Measurements from ENCODE around the gene IFT122. TPM values are rescaled to one million over a fixed set of nuclear protein-coding genes. Genes with fewer than 3 reads are reported as not detected.
A peak's percentile ranks its signal among the peaks of the same experiment; 100 is the strongest.

IFT122 gene
- total RNA-seq, 1 donor from 2014 or later = 41.6 TPM

DNA sequence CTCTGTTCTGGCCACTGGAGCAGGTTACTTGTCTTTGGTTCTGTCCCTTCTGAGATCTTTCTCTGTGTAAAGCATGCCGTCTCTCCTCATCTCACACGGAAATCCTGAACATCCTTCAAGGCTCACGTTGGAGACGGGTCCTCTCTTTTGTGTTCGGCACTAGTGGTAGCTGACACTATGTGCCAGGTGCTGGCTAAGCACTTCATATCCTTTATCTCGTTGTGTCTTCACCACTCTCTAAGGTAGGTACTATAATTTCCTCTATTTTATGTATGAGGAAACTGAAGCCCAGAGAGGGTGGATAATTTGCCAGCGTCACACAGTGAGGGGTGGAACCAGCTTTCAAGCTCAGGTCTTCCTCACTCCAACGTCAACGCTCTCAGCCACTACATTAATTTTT lies 1.2 kb downstream of the IFT122 start:
- Mint-ChIP-seq H3K4me3 (peak overlapping the region; percentile 96), H3K36me3 (peaks cover 6% of the 10 kb centered on the region), H3K9me3 (no peaks in the 10 kb centered on the region), H3K27ac (peak overlapping the region; percentile 96), H3K27me3 (no peaks in the 10 kb centered on the region), H3K4me1 (ENCODE audit: unreplicated experiment) (peaks cover 39% of the 10 kb centered on the region)
- TF ChIP-seq, protein P1, sequence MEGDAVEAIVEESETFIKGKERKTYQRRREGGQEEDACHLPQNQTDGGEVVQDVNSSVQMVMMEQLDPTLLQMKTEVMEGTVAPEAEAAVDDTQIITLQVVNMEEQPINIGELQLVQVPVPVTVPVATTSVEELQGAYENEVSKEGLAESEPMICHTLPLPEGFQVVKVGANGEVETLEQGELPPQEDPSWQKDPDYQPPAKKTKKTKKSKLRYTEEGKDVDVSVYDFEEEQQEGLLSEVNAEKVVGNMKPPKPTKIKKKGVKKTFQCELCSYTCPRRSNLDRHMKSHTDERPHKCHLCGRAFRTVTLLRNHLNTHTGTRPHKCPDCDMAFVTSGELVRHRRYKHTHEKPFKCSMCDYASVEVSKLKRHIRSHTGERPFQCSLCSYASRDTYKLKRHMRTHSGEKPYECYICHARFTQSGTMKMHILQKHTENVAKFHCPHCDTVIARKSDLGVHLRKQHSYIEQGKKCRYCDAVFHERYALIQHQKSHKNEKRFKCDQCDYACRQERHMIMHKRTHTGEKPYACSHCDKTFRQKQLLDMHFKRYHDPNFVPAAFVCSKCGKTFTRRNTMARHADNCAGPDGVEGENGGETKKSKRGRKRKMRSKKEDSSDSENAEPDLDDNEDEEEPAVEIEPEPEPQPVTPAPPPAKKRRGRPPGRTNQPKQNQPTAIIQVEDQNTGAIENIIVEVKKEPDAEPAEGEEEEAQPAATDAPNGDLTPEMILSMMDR (conservative IDR thresholded peaks at IDR 0.05) = no peak
- DNase-seq (ENCODE audit: extremely low spot score, unreplicated experiment) = no peak

- Mint-ChIP-seq H3K36me3 (peaks cover 2% of the 10 kb centered on the region), H3K9me3 (no peaks in the 10 kb centered on the region), H3K27ac (no peak overlapping the region), H3K4me3 (peak overlapping the region; percentile 96), H3K4me1 (ENCODE audit: unreplicated experiment) (peaks cover 37% of the 10 kb centered on the region), H3K27me3 (no peaks in the 10 kb centered on the region)
- TF ChIP-seq, protein P1 (conservative IDR thresholded peaks at IDR 0.05) = no peak
- DNase-seq (ENCODE audit: extremely low spot score, unreplicated experiment) = no peak
Observed at GRCh38 chr3:129441782-129442181, 1.8 kb downstream of the IFT122 start.

GRCh38 chr3:129442486-129442885 lies 2.5 kb downstream of the IFT122 start:
- H3K9me3 Mint-ChIP-seq = no peaks in the 10 kb centered on the region
- H3K27ac Mint-ChIP-seq = no peak overlapping the region
- H3K4me3 Mint-ChIP-seq = peak overlapping the region; percentile 64
- H3K4me1 Mint-ChIP-seq (ENCODE audit: unreplicated experiment) = peaks cover 34% of the 10 kb centered on the region
- TF ChIP-seq, protein P1 (conservative IDR thresholded peaks at IDR 0.05) = no peak
- H3K27me3 Mint-ChIP-seq = no peaks in the 10 kb centered on the region
- H3K36me3 Mint-ChIP-seq = no peaks in the 10 kb centered on the region
- DNase-seq (ENCODE audit: extremely low spot score, unreplicated experiment) = no peak

DNA sequence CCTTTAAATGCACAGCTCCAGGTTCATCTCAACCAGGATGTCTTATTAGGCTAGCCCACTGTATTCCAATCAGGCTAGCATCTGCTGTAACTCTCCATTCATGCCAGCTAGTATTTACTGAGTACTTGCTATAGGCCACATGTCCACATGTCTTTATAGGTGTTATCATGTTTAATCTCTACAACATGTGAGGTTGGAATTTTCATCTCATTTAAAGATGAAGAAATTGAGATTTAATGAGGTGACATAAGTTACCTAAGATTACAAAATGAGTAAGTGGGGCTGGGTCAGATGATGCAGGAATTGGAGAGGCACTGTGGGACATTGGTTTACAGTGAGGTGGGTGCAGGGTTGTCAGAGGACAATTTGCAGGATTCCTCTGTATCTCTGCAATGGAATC lies 2.9 kb downstream of the IFT122 start:
- TF ChIP-seq, protein P1 (conservative IDR thresholded peaks at IDR 0.05) = no peak
- no peak overlapping the region for H3K27ac Mint-ChIP-seq
- peak overlapping the region; percentile 64 for H3K4me3 Mint-ChIP-seq
- no peak for DNase-seq (ENCODE audit: extremely low spot score, unreplicated experiment)
- no peaks in the 10 kb centered on the region for H3K36me3 Mint-ChIP-seq
- peaks cover 37% of the 10 kb centered on the region for H3K4me1 Mint-ChIP-seq (ENCODE audit: unreplicated experiment)
- H3K27me3 Mint-ChIP-seq = no peaks in the 10 kb centered on the region
- no peaks in the 10 kb centered on the region for H3K9me3 Mint-ChIP-seq

DNA sequence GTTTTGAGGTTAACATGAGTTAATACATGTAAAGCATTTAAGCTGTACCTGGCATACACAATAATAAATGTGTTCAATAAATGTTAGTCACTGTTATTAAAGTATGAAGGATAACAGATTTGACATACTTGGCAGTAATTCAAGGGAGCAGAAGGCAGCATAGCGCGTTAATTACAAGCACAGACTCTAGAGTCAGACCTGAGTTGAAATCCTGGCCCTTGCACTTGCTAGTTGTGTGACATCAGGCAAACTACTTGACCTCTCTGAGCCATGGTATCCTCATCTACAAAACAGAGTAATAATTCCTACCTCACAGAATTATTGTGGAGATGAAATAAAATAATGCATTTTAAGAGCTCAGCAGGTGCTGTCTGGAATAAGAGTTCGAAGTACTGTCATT lies 5.4 kb downstream of the IFT122 start:
- peaks cover 50% of the 10 kb centered on the region for H3K4me1 Mint-ChIP-seq (ENCODE audit: unreplicated experiment)
- no peaks in the 10 kb centered on the region for H3K9me3 Mint-ChIP-seq
- H3K36me3 Mint-ChIP-seq = no peaks in the 10 kb centered on the region
- H3K4me3 Mint-ChIP-seq = no peak overlapping the region
- H3K27me3 Mint-ChIP-seq = no peaks in the 10 kb centered on the region
- no peak overlapping the region for H3K27ac Mint-ChIP-seq
- no peak for DNase-seq (ENCODE audit: extremely low spot score, unreplicated experiment)
- TF ChIP-seq, protein P1 (conservative IDR thresholded peaks at IDR 0.05) = no peak

DNA sequence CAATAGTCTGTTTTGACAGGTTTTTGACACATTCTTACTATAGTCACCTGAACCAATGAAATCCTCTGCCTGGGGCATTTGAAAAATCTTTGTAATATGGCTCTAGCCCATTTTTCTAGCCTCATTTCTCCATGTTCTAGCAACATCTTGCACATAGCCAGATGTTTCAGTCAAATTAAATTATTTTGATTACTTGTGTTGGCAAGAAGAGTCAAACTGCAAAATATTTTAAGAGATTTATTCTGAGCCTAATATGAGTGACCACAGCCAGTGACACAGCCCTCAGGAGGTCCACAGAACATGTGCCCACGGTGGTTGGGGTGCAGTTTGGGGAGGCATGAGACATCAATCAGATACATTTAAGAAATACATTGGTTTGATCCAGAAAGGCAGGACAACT lies 6.9 kb downstream of the IFT122 start:
- TF ChIP-seq, protein P1 (conservative IDR thresholded peaks at IDR 0.05) = no peak
- DNase-seq (ENCODE audit: extremely low spot score, unreplicated experiment) = no peak
- Mint-ChIP-seq H3K36me3 (peaks cover 1% of the 10 kb centered on the region), H3K27ac (no peak overlapping the region), H3K9me3 (no peaks in the 10 kb centered on the region), H3K4me1 (ENCODE audit: unreplicated experiment) (peaks cover 41% of the 10 kb centered on the region), H3K27me3 (no peaks in the 10 kb centered on the region), H3K4me3 (no peak overlapping the region)

Measured in type B pancreatic cell (in vitro differentiated cells).